ENCODE results near the gene YIPF1.

The YIPF1 gene

GRCh38 chr1:53929246-53929960 lies 39.8 kb upstream of the YIPF1 start:
- no peak for TF ChIP-seq TEAD4 (IDR thresholded peaks at IDR 0.05)

GRCh38 chr1:53927376-53927881 lies 37.8 kb upstream of the YIPF1 start:
- TF ChIP-seq EGR1 (IDR thresholded peaks at IDR 0.05) (no peak), USF1 (IDR thresholded peaks at IDR 0.05) (no peak), TCF12 (IDR thresholded peaks at IDR 0.05; ENCODE audit: low read depth) (no peak), NFIC (IDR thresholded peaks at IDR 0.05) (no peak), TEAD4 (IDR thresholded peaks at IDR 0.05) (no peak), ZBTB7A (IDR thresholded peaks at IDR 0.05; ENCODE audit: low read depth) (no peak), RAD21 (IDR thresholded peaks at IDR 0.05; ENCODE audit: low read depth) (no peak), REST (IDR thresholded peaks at IDR 0.05; ENCODE audit: low read depth) (no peak)

GRCh38 chr1:53919675-53920066 lies 30.1 kb upstream of the YIPF1 start:
- TF ChIP-seq YY1 (IDR thresholded peaks at IDR 0.05; ENCODE audit: low read depth) = no peak
- no peak for TF ChIP-seq USF1 (IDR thresholded peaks at IDR 0.05)
- no peak for TF ChIP-seq REST (IDR thresholded peaks at IDR 0.05; ENCODE audit: low read depth)
- no peak for TF ChIP-seq ZBTB7A (IDR thresholded peaks at IDR 0.05; ENCODE audit: low read depth)
- TF ChIP-seq FOXM1 (IDR thresholded peaks at IDR 0.05; ENCODE audit: borderline replicate concordance, low read depth) = no peak

- no peak for TF ChIP-seq ZBTB7A (IDR thresholded peaks at IDR 0.05; ENCODE audit: low read depth)
- peak; percentile 82 for TF ChIP-seq USF1 (IDR thresholded peaks at IDR 0.05)
These were observed 28.7 kb upstream of the YIPF1 start for GRCh38 chr1:53918343-53918742.

- TF ChIP-seq MAX (IDR thresholded peaks at IDR 0.05) (no peak), CEBPB (IDR thresholded peaks at IDR 0.05) (no peak), TCF12 (IDR thresholded peaks at IDR 0.05; ENCODE audit: low read depth) (no peak), NFIC (IDR thresholded peaks at IDR 0.05) (no peak), TEAD4 (IDR thresholded peaks at IDR 0.05) (no peak), CREB1 (IDR thresholded peaks at IDR 0.05; ENCODE audit: low read depth) (no peak), YY1 (IDR thresholded peaks at IDR 0.05; ENCODE audit: low read depth) (no peak), REST (IDR thresholded peaks at IDR 0.05; ENCODE audit: low read depth) (no peak), RAD21 (IDR thresholded peaks at IDR 0.05; ENCODE audit: low read depth) (no peak)
These were observed 23.9 kb upstream of the YIPF1 start for GRCh38 chr1:53913352-53914033.
